Omental fat pad (tissue), 4 donors: ENCODE results near the gene CNTN6. TPM values are rescaled to one million over a fixed set of nuclear protein-coding genes. Genes with fewer than 3 reads are reported as not detected.
"Not testable (repeated sequence)": the region's sequence is repeated elsewhere in the genome, so short reads cannot be mapped to it uniquely, and the experiment has no call there.

Source experiments
- ATAC-seq: fragments of 150-250 bp; one replicate; pipeline ENCODE4 v1.9.1; 2016; ENCODE audit warnings: mild to moderate bottlenecking, moderate library complexity; ENCODE audit not compliant: low FRiP score
- DNase-seq: peaks from one replicate; pipeline ENCODE4 v3.0.0-alpha.2; 2019; ENCODE audit warnings: low spot score
- total RNA-seq, 4 donors: library from RNA; depleted of rRNA; stranded (reverse); fragments of >200 nt; gene quantifications; one replicate each; pipeline ENCODE4 v1.1.0, GENCODE V29; 2016
- TF ChIP-seq, protein P1 (sequence below), 3 donors: fragments of 450-650 bp; IDR thresholded peaks; one replicate each; pipeline ENCODE4 v1.5.1; 2016 to 2017; ENCODE audit warnings: antibody characterized with exemption in 3 of 3, mild to moderate bottlenecking in 3 of 3, moderate library complexity in 2 of 3

The CNTN6 gene
- total RNA-seq, 4 donors from 2014 or later, result 1.0 TPM; not detected in 3

DNA sequence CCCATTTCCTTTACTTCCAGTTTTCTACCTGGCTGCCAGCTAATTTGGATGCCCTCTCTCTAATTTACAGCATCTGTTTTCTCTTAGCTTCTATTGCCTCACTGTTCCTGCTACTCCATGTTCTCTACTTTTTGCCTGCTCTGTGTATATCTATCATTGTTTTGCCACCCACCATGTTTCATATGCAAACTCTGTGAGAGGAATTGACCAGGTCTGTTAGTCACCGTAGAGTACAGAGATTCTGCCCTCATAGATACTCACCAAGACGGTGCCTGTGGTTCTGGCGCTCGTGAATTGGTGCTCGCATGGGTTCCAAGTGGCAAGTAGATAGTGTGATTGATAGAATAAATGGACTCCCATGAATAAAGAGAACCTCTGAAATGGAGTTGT lies 288.8 kb downstream of the CNTN6 start:
- DNase-seq (no peak), ATAC-seq (no peak)
- TF ChIP-seq, protein P1, sequence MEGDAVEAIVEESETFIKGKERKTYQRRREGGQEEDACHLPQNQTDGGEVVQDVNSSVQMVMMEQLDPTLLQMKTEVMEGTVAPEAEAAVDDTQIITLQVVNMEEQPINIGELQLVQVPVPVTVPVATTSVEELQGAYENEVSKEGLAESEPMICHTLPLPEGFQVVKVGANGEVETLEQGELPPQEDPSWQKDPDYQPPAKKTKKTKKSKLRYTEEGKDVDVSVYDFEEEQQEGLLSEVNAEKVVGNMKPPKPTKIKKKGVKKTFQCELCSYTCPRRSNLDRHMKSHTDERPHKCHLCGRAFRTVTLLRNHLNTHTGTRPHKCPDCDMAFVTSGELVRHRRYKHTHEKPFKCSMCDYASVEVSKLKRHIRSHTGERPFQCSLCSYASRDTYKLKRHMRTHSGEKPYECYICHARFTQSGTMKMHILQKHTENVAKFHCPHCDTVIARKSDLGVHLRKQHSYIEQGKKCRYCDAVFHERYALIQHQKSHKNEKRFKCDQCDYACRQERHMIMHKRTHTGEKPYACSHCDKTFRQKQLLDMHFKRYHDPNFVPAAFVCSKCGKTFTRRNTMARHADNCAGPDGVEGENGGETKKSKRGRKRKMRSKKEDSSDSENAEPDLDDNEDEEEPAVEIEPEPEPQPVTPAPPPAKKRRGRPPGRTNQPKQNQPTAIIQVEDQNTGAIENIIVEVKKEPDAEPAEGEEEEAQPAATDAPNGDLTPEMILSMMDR (IDR thresholded peaks at IDR 0.05), result no peak

DNA sequence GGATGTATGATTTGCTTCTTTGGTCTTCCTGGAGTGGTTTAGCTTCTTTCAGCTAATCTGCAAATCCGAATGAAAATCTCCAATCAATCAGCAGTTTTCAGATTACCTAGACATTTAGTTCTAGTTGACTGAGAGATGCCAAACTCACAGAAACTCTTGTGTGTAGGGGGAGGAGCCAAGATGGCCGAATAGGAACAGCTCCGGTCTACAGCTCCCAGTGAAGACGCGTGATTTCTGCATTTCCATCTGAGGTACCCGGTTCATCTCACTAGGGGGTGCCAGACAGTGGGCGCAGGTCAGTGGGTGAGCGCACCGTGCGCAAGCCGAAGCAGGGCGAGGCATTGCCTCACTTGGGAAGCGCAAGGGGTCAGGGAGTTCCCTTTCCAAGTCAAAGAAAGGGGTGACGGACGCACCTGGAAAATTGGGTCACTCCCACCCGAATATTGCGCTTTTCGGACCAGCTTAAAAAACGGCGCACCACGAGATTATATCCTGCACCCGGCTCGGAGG lies 294.6 kb downstream of the CNTN6 start:
- DNase-seq, ATAC-seq: not testable (repeated sequence)

DNA sequence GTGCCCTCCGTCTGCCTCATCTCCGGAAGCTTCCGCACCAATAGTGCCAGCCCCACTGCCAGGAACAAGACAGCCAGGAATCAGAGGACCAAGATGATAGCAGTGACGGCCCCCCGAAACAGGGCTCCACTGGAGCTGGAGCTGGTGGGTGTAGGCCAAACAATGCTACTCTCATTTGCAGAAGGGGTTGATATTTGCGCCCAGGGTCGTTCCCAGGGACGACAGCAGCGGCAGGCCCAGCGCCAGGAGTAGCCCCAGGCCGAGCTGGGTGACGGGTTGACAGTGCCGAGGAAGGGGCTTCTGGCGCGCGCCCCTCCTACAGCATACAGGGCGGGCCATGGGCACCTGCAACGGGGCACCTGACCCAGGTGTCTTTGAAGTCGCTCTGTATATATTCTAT lies 301.4 kb downstream of the CNTN6 start:
- ATAC-seq, result no peak
- TF ChIP-seq, protein P1 (IDR thresholded peaks at IDR 0.05), result no peak
- no peak for DNase-seq

DNA sequence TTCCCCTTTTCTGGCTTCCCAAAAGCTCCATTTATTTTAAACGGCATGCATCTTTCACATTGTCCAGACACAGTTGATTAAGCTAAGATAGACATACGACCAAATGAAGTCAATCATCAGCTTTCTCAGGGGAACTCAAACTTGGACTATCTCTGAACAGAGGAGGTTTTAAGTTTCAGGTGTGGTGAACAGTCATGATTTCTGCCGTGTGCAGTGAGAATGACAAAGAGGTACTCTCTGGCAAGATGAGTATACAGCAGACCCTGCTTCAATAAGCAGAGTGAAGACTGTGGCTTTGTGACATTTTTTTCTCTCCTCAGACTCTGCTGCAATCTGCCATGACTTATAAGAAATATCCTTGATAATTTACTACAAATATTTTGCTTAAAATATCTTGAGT lies 307.7 kb downstream of the CNTN6 start:
- DNase-seq (no peak), ATAC-seq (no peak)
- TF ChIP-seq, protein P1 (IDR thresholded peaks at IDR 0.05), result no peak

DNA sequence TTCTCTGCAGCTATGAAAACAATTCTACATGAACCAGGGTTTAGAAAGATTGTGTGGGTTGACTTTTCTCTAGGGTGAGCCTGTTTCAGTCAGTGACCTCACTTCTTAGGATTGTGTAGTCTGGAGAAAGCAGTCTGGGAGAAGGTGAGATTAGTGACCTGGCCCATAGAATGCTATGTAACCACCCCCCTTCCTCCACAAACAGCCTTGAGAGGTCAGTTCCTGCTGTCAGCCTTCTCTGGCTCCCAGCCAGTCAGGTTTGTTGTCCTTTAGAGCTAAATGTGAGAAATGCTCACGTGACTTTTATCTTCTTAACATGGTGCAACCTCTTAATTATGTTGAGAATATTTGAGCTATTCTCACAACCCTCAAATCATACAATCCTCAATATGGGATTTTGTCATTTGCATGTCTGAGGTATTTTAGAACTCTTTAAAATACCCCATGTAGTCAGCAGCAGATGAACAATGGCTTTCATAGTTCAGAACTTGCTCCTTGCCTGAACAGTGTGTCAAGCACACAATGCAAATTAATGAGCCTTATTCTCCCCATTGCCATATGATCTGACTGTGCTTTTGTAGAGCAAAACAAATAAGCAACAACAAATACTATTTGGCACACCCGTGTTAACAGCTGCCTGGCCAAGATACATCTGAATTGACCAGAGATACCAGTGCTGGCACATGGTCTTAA lies 311.6 kb downstream of the CNTN6 start:
- ATAC-seq, result peak; percentile 83
- TF ChIP-seq, protein P1 (IDR thresholded peaks at IDR 0.05), result no peak
- no peak for DNase-seq

DNA sequence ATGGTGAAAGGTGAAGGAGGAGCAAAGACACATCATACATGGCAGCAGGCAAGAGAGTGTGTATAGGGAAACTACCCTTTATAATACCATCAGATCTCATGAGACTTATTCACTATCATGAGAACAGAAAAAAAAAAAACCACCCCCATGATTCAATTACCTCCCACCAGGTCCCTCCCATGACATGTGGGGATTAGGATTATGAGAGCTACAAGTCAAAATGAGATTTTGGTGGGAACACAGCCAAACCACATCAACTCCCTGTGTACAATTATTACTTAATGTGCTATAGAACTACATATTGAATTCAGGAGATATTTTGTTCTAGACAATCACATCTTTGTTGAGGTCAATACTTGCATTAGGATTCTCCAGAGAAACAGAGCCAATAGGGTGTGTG lies 313.4 kb downstream of the CNTN6 start:
- ATAC-seq (no peak), DNase-seq (no peak)
- TF ChIP-seq, protein P1 (IDR thresholded peaks at IDR 0.05), result no peak

DNA sequence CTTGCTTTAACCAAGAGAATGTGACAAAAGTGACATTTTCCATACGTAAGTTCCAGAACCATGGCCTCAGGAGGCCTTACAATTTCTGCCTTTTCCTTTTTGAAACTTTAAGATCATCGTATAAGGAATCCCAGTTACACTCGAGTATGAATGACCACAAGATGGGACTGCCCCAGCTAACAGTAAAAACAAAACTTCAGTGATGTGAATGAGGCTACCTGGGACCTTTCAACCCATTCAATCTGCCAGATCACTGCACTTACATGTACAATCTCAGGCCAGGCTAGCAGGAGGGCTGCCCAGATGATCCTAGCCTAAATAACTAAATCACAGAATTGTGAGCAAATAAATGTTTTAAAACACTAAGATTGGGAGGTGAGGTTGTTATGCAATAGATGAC lies 328.8 kb downstream of the CNTN6 start:
- ATAC-seq, result no peak
- no peak for DNase-seq
- TF ChIP-seq, protein P1 (IDR thresholded peaks at IDR 0.05), result no peak
